GM10248 (cell line): Measurements from ENCODE around the gene EHD3.

Source experiments
- CTCF ChIA-PET: fragments of 300-600 bp; sonication (Branson Sonifier 250); formaldehyde crosslinking; extraction: SDS; loops from one replicate; lab custom pipeline; 2021; ENCODE audit warnings: antibody characterized with exemption; lab: Yijun Ruan, JAX
- POLR2A ChIA-PET: fragments of 350-650 bp; sonication (Branson Sonifier 250); formaldehyde crosslinking; extraction: SDS; loops from one replicate; lab custom pipeline; 2020; ENCODE audit warnings: antibody characterized with exemption; lab: Yijun Ruan, JAX
- DNase-seq: peaks from one replicate; pipeline ENCODE4 v3.0.0; 2012; ENCODE audit errors: extremely low spot score
- TF ChIP-seq, protein P1 (sequence below): IDR thresholded peaks from 2 replicates; pipeline ENCODE4 v1.5.1; 2012; ENCODE audit warnings: mild to moderate bottlenecking, low read depth; ENCODE audit errors: extremely low read depth, missing control alignments, control extremely low read depth

EHD3 gene

GRCh38 chr2:31263636-31264190, 29.8 kb downstream of the EHD3 start:
- no peak for DNase-seq
- TF ChIP-seq, protein P1, sequence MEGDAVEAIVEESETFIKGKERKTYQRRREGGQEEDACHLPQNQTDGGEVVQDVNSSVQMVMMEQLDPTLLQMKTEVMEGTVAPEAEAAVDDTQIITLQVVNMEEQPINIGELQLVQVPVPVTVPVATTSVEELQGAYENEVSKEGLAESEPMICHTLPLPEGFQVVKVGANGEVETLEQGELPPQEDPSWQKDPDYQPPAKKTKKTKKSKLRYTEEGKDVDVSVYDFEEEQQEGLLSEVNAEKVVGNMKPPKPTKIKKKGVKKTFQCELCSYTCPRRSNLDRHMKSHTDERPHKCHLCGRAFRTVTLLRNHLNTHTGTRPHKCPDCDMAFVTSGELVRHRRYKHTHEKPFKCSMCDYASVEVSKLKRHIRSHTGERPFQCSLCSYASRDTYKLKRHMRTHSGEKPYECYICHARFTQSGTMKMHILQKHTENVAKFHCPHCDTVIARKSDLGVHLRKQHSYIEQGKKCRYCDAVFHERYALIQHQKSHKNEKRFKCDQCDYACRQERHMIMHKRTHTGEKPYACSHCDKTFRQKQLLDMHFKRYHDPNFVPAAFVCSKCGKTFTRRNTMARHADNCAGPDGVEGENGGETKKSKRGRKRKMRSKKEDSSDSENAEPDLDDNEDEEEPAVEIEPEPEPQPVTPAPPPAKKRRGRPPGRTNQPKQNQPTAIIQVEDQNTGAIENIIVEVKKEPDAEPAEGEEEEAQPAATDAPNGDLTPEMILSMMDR, result peak; percentile 14
- ChIA-PET POLR2A (no interaction called here), CTCF (interaction anchor here (1.0 to 1.6 kb wide), 2 partner anchors 11 to 15 kb away, joined by 3 to 5 read pairs; no protein-coding TSS in a partner anchor)

DNA sequence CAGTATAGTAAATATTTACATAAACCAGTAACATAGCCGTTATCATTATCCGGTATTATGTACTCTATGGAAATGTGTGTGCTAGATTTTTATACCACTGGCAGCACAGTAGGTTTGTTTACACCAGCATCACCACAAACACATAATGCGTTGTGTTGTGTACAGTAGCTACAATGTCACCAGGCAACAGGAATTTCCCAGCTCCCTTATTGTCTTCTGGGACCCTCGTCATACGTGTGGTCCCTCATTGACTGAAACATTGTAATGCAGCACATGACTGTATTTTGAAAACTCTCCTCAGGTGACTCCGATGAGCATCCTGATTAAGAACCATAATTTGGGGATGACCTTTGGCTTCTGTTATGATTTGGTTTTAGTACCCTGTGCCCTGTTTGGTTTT, 31.3 kb downstream of the EHD3 start:
- ChIA-PET POLR2A (no interaction called here), CTCF (interaction anchor here (1.6 kb wide), 1 partner anchor 9 kb away, joined by 5 read pairs; no protein-coding TSS in a partner anchor)
- TF ChIP-seq, protein P1, result no peak
- DNase-seq, result no peak

- no peak for DNase-seq
- TF ChIP-seq, protein P1, result no peak
- ChIA-PET POLR2A (no interaction called here), CTCF (interaction anchor here (1.1 to 1.4 kb wide), 3 partner anchors 46 to 68 kb away, joined by 3 to 4 read pairs (median 4); no protein-coding TSS in a partner anchor)
Observed at GRCh38 chr2:31266804-31267203, 32.9 kb downstream of the EHD3 start.

- DNase-seq, result no peak
- POLR2A ChIA-PET, result no interaction called here
- TF ChIP-seq, protein P1, result no peak
- CTCF ChIA-PET, result interaction anchor here (1.1 to 1.2 kb wide), 2 partner anchors 20 to 47 kb away, joined by 3 to 4 read pairs; no protein-coding TSS in a partner anchor
Observed at GRCh38 chr2:31267437-31268120, 33.6 kb downstream of the EHD3 start.

DNA sequence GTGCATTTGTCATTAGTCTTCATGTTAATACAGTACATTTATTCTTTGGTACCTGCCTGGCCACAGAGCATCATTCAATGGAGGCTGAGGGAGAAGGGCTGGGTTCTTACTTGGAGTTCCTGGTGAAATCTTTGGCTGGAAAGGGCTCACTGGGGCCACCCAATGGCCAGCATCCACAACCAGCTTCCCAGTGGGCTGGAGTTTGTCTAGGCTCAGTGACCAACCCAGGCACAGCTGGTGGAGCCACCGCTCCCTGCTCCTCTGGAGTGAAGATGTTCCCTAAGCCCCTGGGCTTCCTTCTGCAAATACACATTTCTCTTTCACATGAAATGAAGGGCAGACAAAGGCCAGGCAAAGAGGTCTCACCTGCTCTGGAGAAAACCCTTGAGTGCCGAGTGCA, 34.4 kb downstream of the EHD3 start:
- TF ChIP-seq, protein P1, result no peak
- ChIA-PET CTCF (interaction anchor here (1.1 to 1.4 kb wide), 5 partner anchors 13 to 97 kb away, joined by 3 to 4 read pairs (median 3); no protein-coding TSS in a partner anchor), POLR2A (no interaction called here)
- DNase-seq, result no peak

- TF ChIP-seq, protein P1, result no peak
- no peak for DNase-seq
- CTCF ChIA-PET, result interaction anchor here (1.1 to 1.4 kb wide), 4 partner anchors 13 to 98 kb away, joined by 3 to 4 read pairs (median 3); no protein-coding TSS in a partner anchor
- POLR2A ChIA-PET, result no interaction called here
Observed at GRCh38 chr2:31269087-31269486, 35.1 kb downstream of the EHD3 start.
